ENCODE data around the gene TIE1. TPM values are rescaled to one million over a fixed set of nuclear protein-coding genes. Genes with fewer than 3 reads are reported as not detected.

The TIE1 gene
- polyA plus RNA-seq, 1 experiment, result not detected

DNA sequence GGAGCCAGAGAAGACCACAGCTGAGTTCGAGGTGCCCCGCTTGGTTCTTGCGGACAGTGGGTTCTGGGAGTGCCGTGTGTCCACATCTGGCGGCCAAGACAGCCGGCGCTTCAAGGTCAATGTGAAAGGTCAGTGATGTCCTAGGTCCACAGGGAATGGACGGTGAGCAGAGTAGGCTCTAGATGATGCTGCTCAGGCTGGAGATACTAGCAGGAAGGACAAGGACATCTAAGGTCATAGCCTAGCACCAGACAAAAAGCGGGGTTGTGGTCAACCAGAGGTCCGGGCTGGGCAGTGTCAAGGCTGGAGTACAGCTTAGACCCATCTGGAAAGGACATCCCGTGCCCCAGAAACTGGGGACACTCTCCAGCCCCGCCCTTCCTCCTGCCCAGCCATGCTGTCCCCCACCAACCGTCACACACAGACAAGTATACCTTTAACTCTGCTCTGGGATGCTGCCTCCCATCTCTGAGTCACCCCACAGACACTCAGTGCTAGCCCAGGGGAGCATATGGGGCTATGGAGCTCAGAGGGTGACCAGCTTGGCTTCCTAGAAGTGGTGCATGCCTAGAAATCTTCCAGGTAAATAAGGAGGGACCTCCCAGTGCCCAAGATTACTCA, 8.7 kb downstream of the TIE1 start:
- CTCF ChIA-PET, result no interaction called here
- TF ChIP-seq, protein P1, sequence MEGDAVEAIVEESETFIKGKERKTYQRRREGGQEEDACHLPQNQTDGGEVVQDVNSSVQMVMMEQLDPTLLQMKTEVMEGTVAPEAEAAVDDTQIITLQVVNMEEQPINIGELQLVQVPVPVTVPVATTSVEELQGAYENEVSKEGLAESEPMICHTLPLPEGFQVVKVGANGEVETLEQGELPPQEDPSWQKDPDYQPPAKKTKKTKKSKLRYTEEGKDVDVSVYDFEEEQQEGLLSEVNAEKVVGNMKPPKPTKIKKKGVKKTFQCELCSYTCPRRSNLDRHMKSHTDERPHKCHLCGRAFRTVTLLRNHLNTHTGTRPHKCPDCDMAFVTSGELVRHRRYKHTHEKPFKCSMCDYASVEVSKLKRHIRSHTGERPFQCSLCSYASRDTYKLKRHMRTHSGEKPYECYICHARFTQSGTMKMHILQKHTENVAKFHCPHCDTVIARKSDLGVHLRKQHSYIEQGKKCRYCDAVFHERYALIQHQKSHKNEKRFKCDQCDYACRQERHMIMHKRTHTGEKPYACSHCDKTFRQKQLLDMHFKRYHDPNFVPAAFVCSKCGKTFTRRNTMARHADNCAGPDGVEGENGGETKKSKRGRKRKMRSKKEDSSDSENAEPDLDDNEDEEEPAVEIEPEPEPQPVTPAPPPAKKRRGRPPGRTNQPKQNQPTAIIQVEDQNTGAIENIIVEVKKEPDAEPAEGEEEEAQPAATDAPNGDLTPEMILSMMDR (IDR thresholded peaks at IDR 0.05; ENCODE audit: insufficient read depth, low read depth, low read length), result no peak
- POLR2A ChIA-PET, result no interaction called here
- Histone ChIP-seq H3K36me3 (ENCODE audit: control insufficient read depth, insufficient read depth, low read length) (no peaks in the 10 kb centered on the region), H3K4me3 (ENCODE audit: low read depth, low read length) (no peak overlapping the region), H3K27me3 (ENCODE audit: control insufficient read depth, insufficient read depth, low read length) (no peaks in the 10 kb centered on the region)
- no peak for DNase-seq (ENCODE audit: low read depth)

DNA sequence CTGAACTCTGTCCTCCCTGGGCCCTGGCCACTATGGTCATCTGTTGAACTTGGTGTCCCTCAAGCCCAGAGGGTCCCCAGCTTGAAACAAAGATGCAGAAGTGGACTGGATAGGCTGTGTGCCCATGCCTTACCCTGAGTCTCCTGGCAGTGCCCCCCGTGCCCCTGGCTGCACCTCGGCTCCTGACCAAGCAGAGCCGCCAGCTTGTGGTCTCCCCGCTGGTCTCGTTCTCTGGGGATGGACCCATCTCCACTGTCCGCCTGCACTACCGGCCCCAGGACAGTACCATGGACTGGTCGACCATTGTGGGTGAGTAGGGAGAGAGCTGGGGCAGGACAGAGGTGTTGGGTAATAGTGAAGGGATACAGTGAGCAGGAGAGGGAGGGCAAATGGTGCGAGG, 10.7 kb downstream of the TIE1 start:
- no peaks in the 10 kb centered on the region for H3K36me3 ChIP-seq (ENCODE audit: control insufficient read depth, insufficient read depth, low read length)
- TF ChIP-seq, protein P1 (IDR thresholded peaks at IDR 0.05; ENCODE audit: insufficient read depth, low read depth, low read length), result no peak
- no peak for DNase-seq (ENCODE audit: low read depth)
- no peak overlapping the region for H3K4me3 ChIP-seq (ENCODE audit: low read depth, low read length)
- ChIA-PET CTCF (no interaction called here), POLR2A (no interaction called here)
- H3K27me3 ChIP-seq (ENCODE audit: control insufficient read depth, insufficient read depth, low read length), result no peaks in the 10 kb centered on the region

DNA sequence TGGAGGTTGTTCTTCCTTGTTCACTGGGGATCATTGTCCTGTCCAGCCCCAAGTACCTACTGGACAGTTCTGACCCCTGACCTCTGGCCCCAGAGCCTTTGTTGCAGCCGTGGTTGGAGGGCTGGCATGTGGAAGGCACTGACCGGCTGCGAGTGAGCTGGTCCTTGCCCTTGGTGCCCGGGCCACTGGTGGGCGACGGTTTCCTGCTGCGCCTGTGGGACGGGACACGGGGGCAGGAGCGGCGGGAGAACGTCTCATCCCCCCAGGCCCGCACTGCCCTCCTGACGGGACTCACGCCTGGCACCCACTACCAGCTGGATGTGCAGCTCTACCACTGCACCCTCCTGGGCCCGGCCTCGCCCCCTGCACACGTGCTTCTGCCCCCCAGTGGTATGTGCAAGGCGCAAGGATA, 11.4 kb downstream of the TIE1 start:
- DNase-seq (ENCODE audit: low read depth), result no peak
- TF ChIP-seq, protein P1 (IDR thresholded peaks at IDR 0.05; ENCODE audit: insufficient read depth, low read depth, low read length), result no peak
- ChIA-PET CTCF (no interaction called here), POLR2A (no interaction called here)
- Histone ChIP-seq H3K4me3 (ENCODE audit: low read depth, low read length) (no peak overlapping the region), H3K27me3 (ENCODE audit: control insufficient read depth, insufficient read depth, low read length) (no peaks in the 10 kb centered on the region), H3K36me3 (ENCODE audit: control insufficient read depth, insufficient read depth, low read length) (no peaks in the 10 kb centered on the region)

DNA sequence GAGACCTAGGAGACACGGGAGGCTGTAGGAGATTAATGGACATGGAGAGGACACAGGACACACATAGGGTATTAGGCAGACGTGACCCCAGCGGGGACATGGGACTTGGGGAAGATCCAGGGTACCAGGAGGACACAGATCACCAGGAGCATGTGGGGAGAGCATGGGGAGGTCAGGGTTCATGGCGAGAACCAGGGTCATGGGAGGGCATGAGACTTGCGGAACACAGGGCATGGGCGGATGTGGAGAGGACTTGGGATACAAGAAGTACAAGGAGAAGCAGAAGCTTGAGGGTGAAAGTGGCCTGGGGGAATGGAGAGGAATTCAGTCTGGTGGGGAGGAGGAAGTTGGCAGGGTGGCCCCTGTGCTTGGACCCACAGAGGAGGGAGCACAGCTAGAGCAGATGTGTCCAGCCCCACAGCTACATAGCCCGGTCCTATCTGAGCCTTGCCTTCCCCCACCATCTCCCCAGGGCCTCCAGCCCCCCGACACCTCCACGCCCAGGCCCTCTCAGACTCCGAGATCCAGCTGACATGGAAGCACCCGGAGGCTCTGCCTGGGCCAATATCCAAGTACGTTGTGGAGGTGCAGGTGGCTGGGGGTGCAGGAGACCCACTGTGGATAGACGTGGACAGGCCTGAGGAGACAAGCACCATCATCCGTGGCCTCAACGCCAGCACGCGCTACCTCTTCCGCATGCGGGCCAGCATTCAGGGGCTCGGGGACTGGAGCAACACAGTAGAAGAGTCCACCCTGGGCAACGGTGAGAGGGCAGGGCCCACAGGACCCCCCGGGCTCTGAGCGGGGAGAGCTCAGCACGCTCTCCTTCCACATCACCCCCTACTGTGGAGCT, 12.1 kb downstream of the TIE1 start:
- no peak overlapping the region for H3K4me3 ChIP-seq (ENCODE audit: low read depth, low read length)
- H3K36me3 ChIP-seq (ENCODE audit: control insufficient read depth, insufficient read depth, low read length), result no peaks in the 10 kb centered on the region
- CTCF ChIA-PET, result interaction anchor here (0.7 kb wide), 1 partner anchor 208 kb away, joined by 3 read pairs; no protein-coding TSS in a partner anchor
- POLR2A ChIA-PET, result no interaction called here
- DNase-seq (ENCODE audit: low read depth), result no peak
- no peaks in the 10 kb centered on the region for H3K27me3 ChIP-seq (ENCODE audit: control insufficient read depth, insufficient read depth, low read length)
- TF ChIP-seq, protein P1 (IDR thresholded peaks at IDR 0.05; ENCODE audit: insufficient read depth, low read depth, low read length), result no peak

DNA sequence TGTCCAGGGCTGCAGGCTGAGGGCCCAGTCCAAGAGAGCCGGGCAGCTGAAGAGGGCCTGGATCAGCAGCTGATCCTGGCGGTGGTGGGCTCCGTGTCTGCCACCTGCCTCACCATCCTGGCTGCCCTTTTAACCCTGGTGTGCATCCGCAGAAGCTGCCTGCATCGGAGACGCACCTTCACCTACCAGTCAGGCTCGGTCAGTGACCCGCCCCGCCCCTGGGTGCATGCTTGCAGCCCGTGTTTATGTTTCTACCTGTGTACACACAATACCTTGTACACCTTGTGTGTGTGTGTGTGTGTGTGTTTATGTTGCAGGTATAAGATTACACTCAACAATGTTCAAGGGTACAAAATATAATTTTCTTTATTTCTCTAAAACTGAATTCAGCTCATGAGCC, 13.0 kb downstream of the TIE1 start:
- no peaks in the 10 kb centered on the region for H3K27me3 ChIP-seq (ENCODE audit: control insufficient read depth, insufficient read depth, low read length)
- TF ChIP-seq, protein P1 (IDR thresholded peaks at IDR 0.05; ENCODE audit: insufficient read depth, low read depth, low read length), result no peak
- H3K4me3 ChIP-seq (ENCODE audit: low read depth, low read length), result no peak overlapping the region
- H3K36me3 ChIP-seq (ENCODE audit: control insufficient read depth, insufficient read depth, low read length), result no peaks in the 10 kb centered on the region
- no peak for DNase-seq (ENCODE audit: low read depth)
- ChIA-PET CTCF (interaction anchor here (0.7 kb wide), 1 partner anchor 32 kb away, joined by 3 read pairs; no protein-coding TSS in a partner anchor), POLR2A (no interaction called here)

Measured in BJ (cell line).